HG03521 (cell line): ENCODE data around the gene ADIPOR1.
A peak's percentile ranks its signal among the peaks of the same experiment; 100 is the strongest.
"Not testable (repeated sequence)": the region's sequence is repeated elsewhere in the genome, so short reads cannot be mapped to it uniquely, and the experiment has no call there.

Source experiments
- ATAC-seq: cut with Tn5 transposase; IDR thresholded peaks from one replicate; pipeline ENCODE4 v1.9.1; 2021; ENCODE audit warnings: mild to moderate bottlenecking, moderate library complexity; ENCODE audit not compliant: unreplicated experiment

Gene ADIPOR1

DNA sequence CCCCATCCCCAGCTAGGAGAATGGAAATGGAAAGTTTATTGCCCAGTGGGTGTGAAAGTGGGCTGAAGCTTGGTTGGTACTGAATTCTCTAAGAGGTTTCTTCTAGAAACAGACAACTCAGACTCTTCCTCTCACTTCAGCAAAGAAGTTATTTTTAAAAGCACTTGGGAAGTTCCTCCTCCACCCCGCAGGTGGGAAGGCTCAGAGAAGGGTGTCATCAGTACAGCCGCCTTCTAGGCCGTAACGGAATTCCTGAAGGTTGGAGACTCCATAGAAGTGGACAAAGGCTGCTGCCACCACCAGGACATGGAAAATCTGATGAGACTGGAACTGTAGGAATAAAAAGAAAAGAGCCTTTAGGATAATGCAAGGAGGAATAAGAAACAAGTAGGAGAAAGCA lies 16.7 kb downstream of the ADIPOR1 start:
- ATAC-seq = no peak

GRCh38 chr1:202940561-202940960 lies 17.6 kb downstream of the ADIPOR1 start:
- ATAC-seq = no peak

DNA sequence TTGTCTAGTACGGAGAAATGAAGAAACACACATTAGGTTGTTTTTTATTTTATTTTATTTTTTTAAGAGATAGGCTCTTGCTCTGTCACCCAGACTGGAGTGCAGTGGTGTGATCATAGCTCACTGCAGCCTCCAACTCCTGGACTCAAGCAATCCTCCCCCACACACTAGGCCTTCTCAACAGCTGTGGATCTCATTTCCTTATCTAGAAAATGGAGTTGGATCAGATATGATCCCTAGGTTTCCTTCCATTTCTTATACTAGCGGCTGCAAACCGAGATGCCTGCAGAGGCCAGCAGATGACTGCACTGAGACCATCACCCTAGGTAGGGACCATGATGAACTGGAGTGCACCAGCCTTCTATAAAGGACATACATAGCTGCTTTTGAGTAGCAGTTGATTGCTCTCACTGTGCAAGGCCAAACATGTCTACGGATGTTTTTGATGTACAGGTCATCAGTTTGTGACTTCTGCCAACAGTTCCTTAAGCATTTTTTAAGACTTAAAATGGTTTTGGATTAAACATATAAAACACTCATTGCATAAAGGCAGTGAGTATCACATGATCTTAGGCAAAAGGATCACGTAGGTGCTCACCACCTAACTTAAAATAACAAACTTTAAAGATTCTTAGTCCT lies 19.7 kb downstream of the ADIPOR1 start:
- no peak for ATAC-seq

DNA sequence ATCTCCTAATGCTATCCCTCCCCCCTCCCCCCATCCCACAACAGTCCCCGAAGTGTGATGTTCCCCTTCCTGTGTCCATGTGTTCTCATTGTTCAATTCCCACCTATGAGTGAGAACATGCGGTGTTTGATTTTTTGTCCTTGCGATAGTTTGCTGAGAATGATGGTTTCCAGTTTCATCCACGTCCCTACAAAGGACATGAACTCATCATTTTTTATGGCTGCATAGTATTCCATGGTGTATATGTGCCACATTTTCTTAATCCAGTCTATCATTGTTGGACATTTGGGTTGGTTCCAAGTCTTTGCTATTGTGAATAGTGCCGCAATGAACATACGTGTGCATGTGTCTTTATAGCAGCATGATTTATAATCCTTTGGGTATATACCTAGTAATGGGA lies 21.7 kb downstream of the ADIPOR1 start:
- not testable (repeated sequence) for ATAC-seq

DNA sequence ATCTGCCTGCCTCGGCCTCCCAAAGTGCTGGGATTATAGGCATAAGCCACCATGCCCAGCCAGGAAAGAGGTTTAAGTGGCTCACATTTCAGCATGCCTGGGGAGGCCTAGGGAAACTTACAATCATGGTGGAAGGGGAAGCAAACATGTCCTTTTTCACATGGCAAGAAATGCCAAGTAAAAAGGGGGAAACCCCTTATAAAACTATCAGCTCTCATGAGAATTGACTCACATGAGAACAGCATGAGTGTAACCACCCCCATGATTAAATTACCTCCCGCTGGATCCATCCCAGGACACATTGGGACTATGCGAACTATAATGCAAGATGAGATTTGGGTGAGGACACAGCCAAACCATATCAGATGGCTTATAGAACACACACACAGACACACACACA lies 22.3 kb downstream of the ADIPOR1 start:
- ATAC-seq = no peak

DNA sequence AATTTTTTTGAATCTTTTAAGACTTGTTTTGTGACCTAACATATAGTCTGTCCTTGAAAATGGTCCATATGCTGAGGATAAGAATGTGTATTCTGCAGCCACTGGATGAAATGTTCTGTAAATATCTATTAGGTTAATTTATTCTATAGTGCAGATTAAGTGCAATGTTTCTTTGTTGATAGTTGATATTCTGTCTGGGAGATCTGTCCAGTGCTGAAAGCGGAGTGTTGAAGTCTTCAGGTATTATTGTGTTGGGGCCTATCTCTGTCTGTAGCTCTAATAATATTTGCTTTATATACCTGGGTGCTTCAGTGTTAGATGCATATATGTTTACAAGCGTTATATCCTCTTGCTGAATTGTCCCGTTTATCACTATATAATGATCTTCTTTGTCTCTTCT lies 23.4 kb downstream of the ADIPOR1 start:
- ATAC-seq = no peak

GRCh38 chr1:202932476-202932875 lies 25.6 kb downstream of the ADIPOR1 start:
- ATAC-seq = no peak

DNA sequence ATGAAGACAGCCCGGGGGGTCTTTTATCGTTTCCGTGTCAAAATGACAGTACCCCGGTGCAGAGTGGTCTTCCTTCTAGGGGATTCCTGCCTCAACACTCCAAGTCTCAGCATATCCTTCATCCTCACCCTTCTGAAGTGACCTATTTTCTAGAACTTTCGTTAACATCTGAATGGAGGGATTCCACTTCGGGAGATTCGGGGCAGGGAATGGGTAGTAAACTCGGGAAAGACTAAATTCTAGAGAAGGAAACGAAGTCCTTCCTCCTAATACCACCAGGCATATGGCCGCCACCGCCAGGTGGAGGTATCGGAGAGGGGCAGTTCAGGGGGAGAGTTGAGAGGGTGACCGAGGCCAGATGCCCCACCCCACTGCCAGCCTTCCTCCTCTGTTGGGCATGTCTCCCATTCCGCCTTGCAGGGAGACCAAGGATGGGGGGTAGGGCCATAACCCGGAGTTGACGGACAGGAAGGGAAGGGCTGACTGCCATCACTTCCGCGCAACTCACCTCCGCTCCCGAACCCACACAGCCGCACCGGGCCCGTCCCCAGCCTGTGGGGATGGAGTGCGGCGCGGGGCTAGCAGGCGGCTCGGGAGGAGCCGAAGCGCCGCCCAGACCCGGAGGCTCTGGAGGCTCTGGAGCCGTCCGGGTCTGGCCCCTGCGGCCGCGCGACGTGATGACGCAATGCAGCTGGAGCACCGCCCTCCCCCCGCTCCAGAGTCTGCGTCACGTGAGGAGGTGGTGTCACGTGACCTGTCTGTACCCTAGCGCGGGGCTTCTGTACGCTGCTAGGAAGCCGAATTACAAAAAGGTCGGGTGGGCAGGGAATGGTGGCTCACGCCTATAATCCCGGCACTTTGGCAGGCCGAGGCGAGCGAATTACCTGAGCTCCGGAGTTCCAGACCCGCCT lies 31.3 kb downstream of the ADIPOR1 start, which contains the start of gene KLHL12:
KLHL12 (minus strand) TSS at position 654 of the 911 bp plus-strand sequence. CDS start 2,072 bp downstream, outside the sequence.
- ATAC-seq = peak; percentile 89

DNA sequence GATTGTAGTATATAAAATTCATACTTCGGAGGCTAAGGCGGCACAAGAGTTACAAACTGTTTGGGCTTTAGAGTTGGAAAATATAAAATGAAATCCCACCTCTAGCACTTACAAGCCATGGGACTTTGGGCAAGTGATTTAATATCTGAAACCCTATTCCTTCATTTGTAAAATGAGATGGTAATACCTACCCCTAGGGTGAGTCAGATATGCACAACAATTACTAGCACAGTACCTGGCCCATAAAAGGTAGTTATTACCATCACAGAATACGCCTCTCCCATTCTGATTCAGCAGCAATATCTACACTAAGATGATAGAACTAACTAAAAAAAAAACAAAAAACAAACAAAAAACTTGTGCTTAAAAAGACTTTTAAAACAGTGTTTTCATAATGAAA lies 34.6 kb downstream of the ADIPOR1 start:
- no peak for ATAC-seq

DNA sequence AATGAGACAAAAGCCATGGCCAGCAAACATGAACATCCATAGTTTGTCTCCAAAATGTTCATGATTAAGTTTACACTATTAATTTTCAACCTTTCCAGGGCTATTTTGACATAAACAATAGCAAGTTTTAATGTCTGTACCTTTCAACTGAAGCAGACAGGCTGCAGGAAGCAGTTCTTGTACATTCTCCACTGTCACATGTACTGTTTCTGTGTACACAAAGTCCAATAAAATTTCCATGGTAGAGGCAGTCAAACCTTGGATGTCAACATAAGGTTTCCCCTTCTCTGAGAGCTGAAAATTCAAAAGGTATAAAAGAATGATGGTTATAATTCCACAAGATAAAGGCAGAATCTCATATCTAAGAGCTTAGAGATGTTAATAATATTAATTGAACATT lies 38.5 kb downstream of the ADIPOR1 start:
- ATAC-seq = no peak

GRCh38 chr1:202915146-202915545 lies 43.0 kb downstream of the ADIPOR1 start:
- ATAC-seq = no peak

GRCh38 chr1:202912476-202912875 lies 45.6 kb downstream of the ADIPOR1 start:
- not testable (repeated sequence) for ATAC-seq

GRCh38 chr1:202909494-202909893 lies 48.6 kb downstream of the ADIPOR1 start:
- no peak for ATAC-seq

GRCh38 chr1:202908998-202909397 lies 49.1 kb downstream of the ADIPOR1 start:
- no peak for ATAC-seq

DNA sequence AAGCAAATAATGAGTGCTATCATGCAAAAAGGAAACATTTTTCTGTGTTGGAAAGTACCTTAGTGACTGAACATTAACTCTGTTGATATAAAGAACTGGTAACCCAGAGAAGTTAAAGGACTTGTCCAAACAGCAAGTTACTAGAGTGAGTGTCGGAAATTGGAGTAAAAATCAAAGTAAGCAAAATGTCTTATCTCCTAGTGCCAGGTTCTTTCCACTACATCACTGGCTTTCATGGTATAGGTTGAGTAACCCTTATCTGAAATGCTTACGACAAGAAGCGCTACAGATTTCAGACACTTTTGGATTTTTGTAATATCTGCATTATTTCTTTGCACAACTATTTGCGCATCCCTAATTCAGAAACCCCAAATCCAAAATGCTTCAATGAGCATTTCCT lies 52.8 kb downstream of the ADIPOR1 start:
- ATAC-seq = no peak

- not testable (repeated sequence) for ATAC-seq
Measured at GRCh38 chr1:202903808-202904207, 54.3 kb downstream of the ADIPOR1 start.

DNA sequence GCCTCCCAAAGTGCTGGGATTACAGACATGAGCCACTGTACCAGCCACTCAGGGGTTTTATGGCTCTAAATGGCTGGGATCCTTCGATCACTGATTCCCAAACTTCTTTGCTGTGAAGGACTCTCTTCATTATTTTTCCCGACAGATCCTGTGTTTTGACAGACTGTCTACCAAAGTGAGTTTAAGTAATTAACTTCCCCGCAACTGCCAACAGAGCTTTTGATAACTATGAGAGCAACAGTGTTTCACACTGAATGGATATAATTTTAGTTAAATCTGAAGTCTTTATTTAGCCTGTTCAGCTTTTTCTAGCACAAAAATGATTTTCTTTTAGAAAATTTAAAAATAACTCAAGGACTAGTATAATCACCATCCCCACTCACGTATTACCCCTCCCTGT lies 56.6 kb downstream of the ADIPOR1 start:
- no peak for ATAC-seq

- no peak for ATAC-seq
Measured at GRCh38 chr1:202892501-202892900, 65.6 kb downstream of the ADIPOR1 start.
